ENCODE results near the gene REELD1.
A peak's percentile ranks its signal among the peaks of the same experiment; 100 is the strongest.

Gene REELD1

GRCh38 chr4:146214238-146214637 lies at the start of gene REELD1:
TSS of gene REELD1 (plus strand) at chr4:146214538. CDS start at chr4:146216953, 2,415 bp downstream.
- TF ChIP-seq PPARA (CRISPR knock-in tag; IDR thresholded peaks at IDR 0.05; ENCODE audit: borderline replicate concordance) (no peak), PATZ1 (CRISPR knock-in tag; IDR thresholded peaks at IDR 0.05; ENCODE audit: borderline replicate concordance) (no peak), CSRNP3 (CRISPR knock-in tag; IDR thresholded peaks at IDR 0.05) (no peak), ESRRG (CRISPR knock-in tag; IDR thresholded peaks at IDR 0.05) (no peak), ARNTL (CRISPR knock-in tag; IDR thresholded peaks at IDR 0.05; ENCODE audit: borderline replicate concordance, low read depth) (no peak), ZNF70 (CRISPR knock-in tag; IDR thresholded peaks at IDR 0.05) (no peak)
- no peak for ATAC-seq

- no peak for ATAC-seq
- TF ChIP-seq ZC3H10 (CRISPR knock-in tag; IDR thresholded peaks at IDR 0.05), result no peak
- TF ChIP-seq RARB (CRISPR knock-in tag; IDR thresholded peaks at IDR 0.05), result no peak
- TF ChIP-seq ZNF8 (CRISPR knock-in tag; IDR thresholded peaks at IDR 0.05), result no peak
- no peak for TF ChIP-seq ZNF70 (CRISPR knock-in tag; IDR thresholded peaks at IDR 0.05)
- TF ChIP-seq TOX (CRISPR knock-in tag; IDR thresholded peaks at IDR 0.05; ENCODE audit: borderline replicate concordance), result no peak
- no peak for TF ChIP-seq CREB5 (CRISPR knock-in tag; IDR thresholded peaks at IDR 0.05; ENCODE audit: low read depth)
- TF ChIP-seq BACH2 (CRISPR knock-in tag; IDR thresholded peaks at IDR 0.05; ENCODE audit: borderline replicate concordance), result no peak
- no peak for TF ChIP-seq ZFP30 (CRISPR knock-in tag; IDR thresholded peaks at IDR 0.05)
- no peak for TF ChIP-seq ISL1 (CRISPR knock-in tag; IDR thresholded peaks at IDR 0.05)
- TF ChIP-seq POU6F1 (CRISPR knock-in tag; IDR thresholded peaks at IDR 0.05; ENCODE audit: borderline replicate concordance, low read depth), result no peak
- TF ChIP-seq ARNTL (CRISPR knock-in tag; IDR thresholded peaks at IDR 0.05; ENCODE audit: borderline replicate concordance, low read depth), result no peak
- no peak for TF ChIP-seq TSHZ2 (CRISPR knock-in tag; IDR thresholded peaks at IDR 0.05)
- TF ChIP-seq OSR1 (CRISPR knock-in tag; IDR thresholded peaks at IDR 0.05), result no peak
- TF ChIP-seq ZNF565 (CRISPR knock-in tag; conservative IDR thresholded peaks at IDR 0.05; ENCODE audit: low read depth), result no peak
- TF ChIP-seq TCF4 (CRISPR knock-in tag; IDR thresholded peaks at IDR 0.05; ENCODE audit: borderline replicate concordance), result no peak
- no peak for TF ChIP-seq CSDC2 (CRISPR knock-in tag; IDR thresholded peaks at IDR 0.05)
- TF ChIP-seq GLIS3 (CRISPR knock-in tag; IDR thresholded peaks at IDR 0.05), result no peak
These were observed 49.1 kb upstream of the REELD1 start for GRCh38 chr4:146165221-146165620.

- peak; percentile 61; the same call in 2 of the 3 replicates for ATAC-seq
- TF ChIP-seq ZC3H10 (CRISPR knock-in tag; IDR thresholded peaks at IDR 0.05), result no peak
These were observed 48.5 kb upstream of the REELD1 start for GRCh38 chr4:146165840-146166239.
